ENCODE measurements around the gene KCNS1. TPM values are rescaled to one million over a fixed set of nuclear protein-coding genes. Genes with fewer than 3 reads are reported as not detected.

KCNS1 gene
- total and polyA plus RNA-seq, 11 donors: 0.07 to 0.38 (median 0.14) TPM; not detected in 8

DNA sequence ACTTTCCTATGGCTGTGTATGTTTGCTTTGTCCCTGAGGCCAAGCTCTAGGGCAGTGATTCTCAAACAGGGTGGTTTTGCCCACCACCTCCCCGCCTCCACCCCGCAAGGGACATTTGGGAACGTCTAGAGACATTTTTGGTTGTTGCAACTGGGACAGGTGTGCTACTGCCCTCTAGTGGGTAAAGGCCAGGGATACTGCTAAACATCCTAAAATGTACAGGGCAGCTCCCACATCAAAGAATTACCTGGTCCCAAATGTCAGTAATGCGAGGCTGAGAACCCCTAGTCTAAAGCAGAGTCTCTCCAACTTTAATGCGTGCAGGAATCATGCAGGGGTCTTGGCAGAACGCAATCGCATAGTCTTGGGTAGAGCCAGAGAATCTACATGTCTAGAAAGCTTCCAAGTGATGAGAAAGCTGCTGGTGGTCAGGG, 5.1 kb downstream of the KCNS1 start:
- Histone ChIP-seq H3K4me1 (peaks cover 0 to 17% (median 4%) of the 10 kb centered on the region in 12 donors), H3K4me3 (no peak overlapping the region), H3K36me3 (no peaks in the 10 kb centered on the region), H3K27ac (no peak overlapping the region), H3K27me3 (peaks cover 19 to 50% (median 33%) of the 10 kb centered on the region in 9 donors), H3K9me3 (no peaks in the 10 kb centered on the region)
- whole genome bisulfite sequencing, 4 donors: 5 to 14% (median 9%) methylated on average over 7 of the region's 7 CpGs
- peak in 4 of 5 donors; percentile 34 to 50 (median 39) for DNase-seq
- intact Hi-C loops (cut with DNase I): loop anchor here (1.0 to 10.0 kb wide), 9 partner anchors 51 to 199 kb away; no protein-coding TSS in a partner anchor
- ATAC-seq: peak; percentile 18 to 67 (median 50)
- no peak for TF ChIP-seq POLR2A (IDR thresholded peaks at IDR 0.05)
- TF ChIP-seq, protein P1, sequence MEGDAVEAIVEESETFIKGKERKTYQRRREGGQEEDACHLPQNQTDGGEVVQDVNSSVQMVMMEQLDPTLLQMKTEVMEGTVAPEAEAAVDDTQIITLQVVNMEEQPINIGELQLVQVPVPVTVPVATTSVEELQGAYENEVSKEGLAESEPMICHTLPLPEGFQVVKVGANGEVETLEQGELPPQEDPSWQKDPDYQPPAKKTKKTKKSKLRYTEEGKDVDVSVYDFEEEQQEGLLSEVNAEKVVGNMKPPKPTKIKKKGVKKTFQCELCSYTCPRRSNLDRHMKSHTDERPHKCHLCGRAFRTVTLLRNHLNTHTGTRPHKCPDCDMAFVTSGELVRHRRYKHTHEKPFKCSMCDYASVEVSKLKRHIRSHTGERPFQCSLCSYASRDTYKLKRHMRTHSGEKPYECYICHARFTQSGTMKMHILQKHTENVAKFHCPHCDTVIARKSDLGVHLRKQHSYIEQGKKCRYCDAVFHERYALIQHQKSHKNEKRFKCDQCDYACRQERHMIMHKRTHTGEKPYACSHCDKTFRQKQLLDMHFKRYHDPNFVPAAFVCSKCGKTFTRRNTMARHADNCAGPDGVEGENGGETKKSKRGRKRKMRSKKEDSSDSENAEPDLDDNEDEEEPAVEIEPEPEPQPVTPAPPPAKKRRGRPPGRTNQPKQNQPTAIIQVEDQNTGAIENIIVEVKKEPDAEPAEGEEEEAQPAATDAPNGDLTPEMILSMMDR (IDR thresholded peaks at IDR 0.05): peak; percentile 54 to 79 (median 70)

DNA sequence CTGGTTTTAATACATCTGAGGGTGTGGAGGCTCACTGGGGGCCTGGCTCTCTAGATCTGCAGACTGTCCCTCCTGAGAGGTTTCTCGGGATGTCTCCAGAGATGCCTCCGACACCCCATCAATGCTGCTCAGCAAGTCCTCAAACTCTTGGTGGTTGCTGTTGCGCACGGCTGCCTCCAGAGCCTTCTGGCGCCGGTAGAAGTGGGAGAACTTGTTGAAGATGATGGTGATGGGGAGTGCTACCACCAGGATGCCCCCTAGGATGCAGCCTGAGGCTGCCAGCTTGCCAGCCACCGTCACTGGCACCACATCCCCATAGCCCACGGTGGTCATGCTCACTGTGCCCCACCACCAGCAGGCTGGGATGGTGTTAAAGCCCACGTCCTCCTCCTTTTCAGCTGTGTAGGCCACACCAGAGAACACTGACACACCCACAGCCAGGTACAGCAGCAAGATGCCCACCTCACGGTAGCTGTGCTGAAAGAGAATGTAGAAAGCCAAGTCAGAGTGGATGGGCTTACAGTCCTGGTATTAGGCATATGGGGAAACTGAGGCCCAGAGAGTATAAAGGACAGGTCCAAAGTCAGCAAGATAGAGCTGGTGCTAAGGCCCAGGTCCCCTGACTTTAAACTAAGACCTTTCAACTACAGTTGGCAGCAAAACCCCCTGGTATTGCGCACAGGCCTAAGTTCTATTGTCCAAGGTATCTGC, 5.9 kb downstream of the KCNS1 start:
- intact Hi-C loops (cut with DNase I): loop anchor here (2.0 to 10.0 kb wide), 7 partner anchors 50 to 200 kb away; no protein-coding TSS in a partner anchor
- peaks cover 0 to 13% (median 4%) of the 10 kb centered on the region in 12 donors for H3K4me1 ChIP-seq
- no peak overlapping the region for H3K27ac ChIP-seq
- WGBS, 4 donors: 89 to 96% (median 92%) methylated on average over 4 to 11 of the region's 11 CpGs
- H3K36me3 ChIP-seq: no peaks in the 10 kb centered on the region
- H3K9me3 ChIP-seq: no peaks in the 10 kb centered on the region
- DNase-seq (no peak), ATAC-seq (no peak)
- TF ChIP-seq, protein P1 (IDR thresholded peaks at IDR 0.05): no peak
- TF ChIP-seq POLR2A (IDR thresholded peaks at IDR 0.05): no peak
- peaks cover 15 to 42% (median 28%) of the 10 kb centered on the region in 9 donors for H3K27me3 ChIP-seq
- no peak overlapping the region for H3K4me3 ChIP-seq

DNA sequence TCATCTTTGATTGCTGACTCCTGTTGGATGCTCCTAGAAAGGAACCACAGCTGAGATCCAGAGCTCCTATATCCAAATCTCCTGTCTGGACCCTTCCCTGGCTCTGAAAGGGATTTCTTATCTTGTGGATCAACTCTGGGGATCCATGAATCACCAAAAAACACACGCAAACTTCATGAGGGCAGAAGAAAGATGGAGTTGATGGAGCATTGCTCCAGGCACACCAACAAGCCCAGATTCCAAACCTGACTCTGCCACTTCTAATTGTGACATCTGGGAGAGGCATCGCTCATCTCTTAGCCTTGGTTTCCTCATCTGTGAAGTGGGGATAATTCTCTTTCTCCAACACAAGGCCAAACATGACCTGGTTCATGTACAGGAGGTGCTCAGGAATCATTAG, 6.7 kb downstream of the KCNS1 start:
- intact Hi-C loops (cut with DNase I): loop anchor here in 6 of 10 donors (2.0 to 10.0 kb wide), 5 partner anchors 49 to 201 kb away; no protein-coding TSS in a partner anchor
- Histone ChIP-seq H3K27ac (no peak overlapping the region), H3K9me3 (no peaks in the 10 kb centered on the region), H3K27me3 (peaks cover 15 to 34% (median 24%) of the 10 kb centered on the region in 9 donors), H3K36me3 (no peaks in the 10 kb centered on the region), H3K4me1 (peaks cover 0 to 13% (median 4%) of the 10 kb centered on the region in 12 donors), H3K4me3 (no peak overlapping the region)
- TF ChIP-seq, protein P1 (IDR thresholded peaks at IDR 0.05): no peak
- TF ChIP-seq POLR2A (IDR thresholded peaks at IDR 0.05): no peak
- WGBS, 4 donors: 91 to 100% (median 95%) methylated on average over 2 of the region's 2 CpGs
- DNase-seq (no peak), ATAC-seq (no peak)

DNA sequence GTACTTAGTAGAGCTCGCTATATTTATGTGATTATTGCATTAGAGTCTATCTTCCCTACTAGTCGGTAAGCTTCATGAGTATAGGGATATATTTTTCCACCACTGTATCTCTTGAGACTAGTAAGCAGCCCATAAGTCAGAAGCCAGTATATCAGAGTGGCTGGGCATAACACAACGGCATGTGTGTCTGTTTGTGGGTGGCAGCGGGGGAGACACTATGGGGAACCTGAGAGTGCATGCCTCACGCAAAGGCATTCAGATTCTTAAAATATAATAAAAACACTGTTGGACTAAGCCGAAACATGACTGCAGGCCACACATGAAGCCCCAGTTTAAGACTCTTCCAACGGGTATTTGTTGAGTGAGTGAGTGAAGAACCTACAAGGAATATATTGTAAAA, 8.0 kb downstream of the KCNS1 start:
- peaks cover 0 to 10% (median 2%) of the 10 kb centered on the region in 12 donors for H3K4me1 ChIP-seq
- intact Hi-C loops (cut with DNase I): loop anchor here in 3 of 10 donors (5.0 to 10.0 kb wide), 2 partner anchors 81 to 202 kb away; no protein-coding TSS in a partner anchor
- no peaks in the 10 kb centered on the region for H3K36me3 ChIP-seq
- no peaks in the 10 kb centered on the region for H3K9me3 ChIP-seq
- no peak overlapping the region for H3K4me3 ChIP-seq
- H3K27me3 ChIP-seq: peaks cover 8 to 23% (median 19%) of the 10 kb centered on the region in 9 donors
- ATAC-seq: no peak
- no peak overlapping the region for H3K27ac ChIP-seq
- WGBS, 4 donors: 87 to 94% (median 89%) methylated on average over 7 of the region's 7 CpGs
- DNase-seq: no peak
- TF ChIP-seq, protein P1 (IDR thresholded peaks at IDR 0.05): no peak
- TF ChIP-seq POLR2A (IDR thresholded peaks at IDR 0.05): no peak

Measured in heart left ventricle (tissue), 16 donors.